HG03558 (cell line): ENCODE data around the gene SIAH2.

Experiments used
- ATAC-seq: cut with Tn5 transposase; IDR thresholded peaks from one replicate; pipeline ENCODE4 v1.9.1; 2021; ENCODE audit warnings: moderate number of reproducible peaks; ENCODE audit not compliant: unreplicated experiment; ENCODE audit errors: extremely low read depth

Gene SIAH2

GRCh38 chr3:150751781-150752263 lies 11.1 kb downstream of the SIAH2 start:
- no peak for ATAC-seq

DNA sequence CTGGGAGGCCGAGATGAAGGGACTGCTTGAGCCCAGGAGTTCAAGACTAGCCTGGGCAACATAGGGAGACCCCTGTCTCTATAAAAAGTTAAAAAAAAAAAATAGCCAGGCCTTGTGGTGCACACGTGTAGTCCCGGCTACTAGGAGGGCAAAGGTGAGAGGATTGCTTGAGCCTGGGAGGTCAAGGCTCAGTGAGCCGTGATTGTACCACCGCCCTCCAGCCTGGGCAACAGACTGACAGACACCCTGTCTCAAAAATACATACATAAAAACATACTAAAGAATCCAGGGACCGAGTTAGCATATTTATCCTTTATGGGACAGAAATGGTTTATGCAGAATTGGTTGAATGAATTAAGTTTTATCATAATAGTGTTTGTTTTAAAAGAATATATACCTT lies 13.7 kb downstream of the SIAH2 start:
- no peak for ATAC-seq

GRCh38 chr3:150748684-150749047 lies 14.3 kb downstream of the SIAH2 start:
- no peak for ATAC-seq

DNA sequence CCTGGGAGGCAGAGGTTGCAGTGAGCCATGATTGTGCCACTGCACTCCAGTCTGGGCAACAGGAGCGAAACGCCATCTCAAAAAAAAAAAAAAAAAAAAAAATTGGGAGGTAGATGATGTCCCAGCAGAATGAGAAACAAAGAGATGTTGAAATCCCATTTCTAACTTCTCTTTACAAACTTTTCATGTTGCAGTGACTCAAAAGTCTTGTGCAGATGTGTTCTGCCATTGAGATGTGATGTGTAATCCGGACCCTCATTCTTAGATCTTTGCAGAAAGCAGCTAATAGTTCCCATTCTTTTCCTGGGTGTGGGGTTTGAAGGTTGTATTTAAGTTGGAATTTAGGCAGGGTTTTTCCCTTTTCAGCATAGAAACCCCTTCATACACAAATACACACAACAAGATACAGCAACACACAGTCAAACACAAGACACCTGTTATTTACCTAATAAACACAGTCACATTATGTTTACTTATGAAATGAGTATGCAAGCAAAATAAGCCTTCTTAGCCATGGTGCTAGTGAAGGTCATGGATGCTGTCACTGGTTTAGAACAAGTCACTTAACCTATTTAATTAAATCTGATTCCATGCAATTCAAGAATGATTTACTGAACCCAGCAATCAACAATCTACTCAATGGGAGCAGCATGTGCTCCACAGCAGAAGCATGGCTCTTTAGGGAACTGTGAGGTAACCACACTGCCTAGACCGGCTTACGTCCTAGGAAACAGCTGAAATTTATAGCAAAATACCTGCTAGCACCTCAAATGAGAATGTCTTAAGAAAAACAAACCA lies 14.9 kb downstream of the SIAH2 start:
- no peak for ATAC-seq

DNA sequence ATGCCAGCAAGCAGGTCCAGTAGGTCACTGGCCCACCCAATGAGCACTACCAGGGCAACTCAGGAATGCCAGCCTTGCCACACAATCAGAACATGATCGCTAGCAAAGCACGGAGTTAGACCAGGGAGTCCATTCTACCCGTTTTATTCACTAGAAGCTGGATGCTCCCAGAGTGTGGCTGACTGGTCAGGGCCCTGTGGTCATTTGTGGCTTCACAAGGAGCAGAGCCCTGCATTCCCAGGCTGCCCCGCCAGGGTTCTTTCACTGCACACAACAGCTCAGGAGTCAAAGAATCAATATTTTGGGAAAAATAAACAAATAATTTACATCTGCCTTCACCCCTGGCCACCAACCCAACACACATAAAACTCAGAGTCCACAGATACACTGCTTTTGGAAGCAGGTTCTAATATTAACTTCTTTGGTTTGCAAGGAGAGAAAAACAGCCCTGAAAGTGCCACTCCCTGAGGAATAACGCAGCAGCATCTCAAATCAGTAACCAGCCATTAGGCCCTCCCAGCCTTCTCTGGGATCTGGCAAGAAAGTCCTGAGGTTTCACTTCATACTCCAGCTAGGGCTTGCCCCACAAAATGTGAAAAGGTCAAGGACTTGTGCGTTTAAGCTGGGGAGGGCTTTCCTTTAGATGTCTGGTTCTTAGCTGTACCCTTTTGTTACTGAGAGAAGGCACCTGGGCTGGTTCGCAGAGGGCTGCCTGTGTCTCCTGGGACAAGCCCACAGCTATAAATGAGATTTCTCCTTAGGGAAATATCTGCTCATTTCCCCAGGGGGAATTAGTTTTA lies 16.0 kb downstream of the SIAH2 start:
- no peak for ATAC-seq

DNA sequence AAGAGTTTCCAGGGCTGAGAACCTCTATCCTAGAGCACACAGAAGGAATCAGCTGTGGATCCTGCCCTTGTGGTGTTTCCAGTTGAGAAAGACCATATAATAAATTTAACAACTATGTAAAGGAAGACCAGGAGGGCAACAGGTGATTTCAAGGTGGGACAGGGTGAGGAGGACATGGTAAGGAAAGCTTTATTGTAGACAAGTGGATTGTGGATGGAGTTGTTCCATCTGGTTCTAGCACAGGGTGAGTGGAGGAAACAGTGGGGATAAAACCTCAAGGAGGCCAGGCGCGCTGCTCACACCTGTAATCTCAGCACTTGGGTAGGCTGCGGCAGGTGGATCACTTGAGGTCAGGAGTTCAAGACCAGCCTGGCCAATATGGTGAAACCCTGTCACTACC lies 17.1 kb downstream of the SIAH2 start:
- no peak for ATAC-seq

- ATAC-seq: no peak
Observed at GRCh38 chr3:150744919-150745211, 18.1 kb downstream of the SIAH2 start.

- ATAC-seq: no peak
Observed at GRCh38 chr3:150744041-150744918, 18.7 kb downstream of the SIAH2 start.

DNA sequence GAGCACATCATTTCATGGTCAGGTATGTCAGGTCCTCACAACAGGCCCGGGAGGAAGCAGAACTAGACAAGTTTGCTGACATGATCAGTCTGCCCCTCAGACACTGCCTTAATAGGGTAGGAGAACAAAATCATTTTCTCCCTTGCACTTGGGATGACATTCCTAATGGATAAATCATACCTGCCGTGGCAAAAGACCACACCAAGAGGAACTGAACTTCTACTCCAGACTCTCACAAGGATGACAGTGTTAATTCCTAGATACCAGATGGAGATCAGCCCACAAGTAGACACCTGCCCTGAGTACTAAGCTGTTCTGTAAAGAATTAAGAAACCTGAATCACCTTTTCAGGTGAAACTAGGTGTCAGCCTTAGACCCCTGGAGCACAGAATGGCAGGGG lies 19.5 kb downstream of the SIAH2 start:
- ATAC-seq: no peak

DNA sequence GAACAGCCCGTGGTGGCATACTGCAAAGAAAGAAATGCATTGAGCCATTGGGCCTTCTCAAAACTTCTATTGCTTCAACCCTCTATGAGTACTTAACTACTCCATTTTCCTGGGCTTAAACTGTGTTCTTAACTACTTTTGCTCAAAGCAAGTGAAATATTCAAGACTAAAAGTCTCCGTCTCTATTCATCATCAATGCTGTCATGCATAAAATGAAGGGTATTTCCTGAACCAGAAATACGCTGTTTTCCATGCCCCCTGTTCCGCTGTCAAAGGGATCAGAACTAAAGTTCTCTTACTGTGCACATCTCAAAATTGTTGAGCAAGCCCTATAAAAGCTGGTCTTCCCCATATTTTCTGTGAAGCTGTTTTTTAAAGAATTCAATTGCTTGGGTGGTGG lies 20.3 kb downstream of the SIAH2 start:
- no peak for ATAC-seq

DNA sequence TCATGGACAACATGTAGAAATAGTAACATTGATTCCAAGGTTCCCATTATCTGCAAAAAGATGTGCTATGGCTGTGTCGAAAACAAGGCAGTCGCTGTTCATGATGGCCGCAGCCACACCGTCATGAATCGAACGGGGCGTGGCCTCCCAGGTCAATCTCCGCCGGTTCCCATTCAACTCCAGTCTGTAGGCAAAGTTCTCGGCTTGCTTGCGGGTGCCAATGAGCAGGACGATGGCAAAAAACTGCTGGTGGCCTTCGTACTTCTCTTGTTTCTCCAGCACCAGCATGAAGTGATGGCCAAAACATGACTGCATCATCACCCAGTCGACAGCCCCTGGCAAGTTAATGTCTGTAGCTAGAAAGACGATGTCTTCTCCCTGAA lies 20.8 kb downstream of the SIAH2 start:
- ATAC-seq: no peak

- ATAC-seq: no peak
Observed at GRCh38 chr3:150741497-150742140, 21.4 kb downstream of the SIAH2 start.

DNA sequence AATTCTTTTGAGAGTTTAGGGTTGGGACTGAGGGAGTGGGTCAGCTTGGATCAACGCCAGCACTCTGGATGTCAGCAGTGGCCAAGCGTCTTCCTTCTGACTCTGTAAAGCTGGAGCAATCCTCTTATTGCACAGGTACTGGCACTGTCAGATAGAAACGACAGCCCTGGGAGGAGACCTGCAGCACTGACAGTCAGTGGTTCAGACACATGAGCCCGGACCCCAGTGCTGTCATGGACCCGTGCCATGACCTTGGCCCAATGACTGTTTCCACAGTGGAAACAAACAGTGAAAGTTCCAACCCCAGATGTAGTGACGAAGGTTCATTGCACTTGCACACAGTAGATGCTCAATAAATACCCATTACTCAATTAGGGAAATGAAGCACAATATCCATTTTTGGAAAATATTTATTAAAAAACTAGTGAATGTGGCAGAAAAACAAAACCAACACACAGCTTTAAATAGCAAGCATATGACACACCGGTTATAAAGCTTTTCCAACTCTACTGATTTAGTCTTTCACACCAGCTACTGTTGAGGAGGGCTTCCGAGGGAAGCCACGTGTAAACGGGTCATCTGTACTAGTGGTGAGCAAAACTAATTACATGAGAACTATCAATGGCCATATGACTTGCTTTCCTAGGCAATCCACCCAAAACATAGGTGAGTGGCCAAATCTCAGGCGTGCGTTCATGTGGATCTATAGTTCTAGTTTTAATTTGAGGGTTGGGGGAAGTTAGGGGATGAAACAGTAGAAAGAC lies 22.1 kb downstream of the SIAH2 start:
- no peak for ATAC-seq

- ATAC-seq: peak; percentile 4
Observed at GRCh38 chr3:150739877-150740645, 22.9 kb downstream of the SIAH2 start.

DNA sequence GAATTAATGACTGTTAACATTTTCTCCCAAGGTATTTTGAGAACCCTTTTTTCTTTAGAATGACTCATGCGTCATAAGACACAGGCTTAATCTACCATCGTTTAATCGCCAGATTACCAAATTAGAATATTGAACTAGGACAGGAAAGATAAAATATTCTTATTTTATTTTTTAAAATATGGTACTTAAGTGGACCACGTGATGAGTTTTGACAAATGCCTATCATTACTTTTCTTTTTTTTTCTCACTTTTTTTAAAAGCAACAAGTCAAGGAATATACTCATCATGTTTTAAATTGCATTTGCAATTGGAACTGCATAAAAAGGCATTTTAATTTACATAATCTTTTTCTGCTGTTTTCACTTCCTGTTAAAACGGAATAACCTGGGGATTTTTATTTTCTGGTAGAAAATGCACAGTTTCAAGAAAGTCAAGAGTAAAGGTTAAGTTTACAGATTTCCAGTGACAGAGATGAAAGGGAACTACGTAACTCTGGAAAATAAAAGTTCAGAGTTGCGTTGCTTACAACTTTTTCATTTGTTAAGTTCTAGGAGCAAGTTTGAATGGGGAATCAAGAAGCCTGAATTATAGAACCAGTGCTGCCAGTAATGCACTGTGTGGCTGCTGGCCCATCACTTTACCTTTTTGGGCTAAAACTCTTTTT lies 23.6 kb downstream of the SIAH2 start:
- ATAC-seq: peak; percentile 21

GRCh38 chr3:150738688-150739087 lies 24.3 kb downstream of the SIAH2 start:
- no peak for ATAC-seq

DNA sequence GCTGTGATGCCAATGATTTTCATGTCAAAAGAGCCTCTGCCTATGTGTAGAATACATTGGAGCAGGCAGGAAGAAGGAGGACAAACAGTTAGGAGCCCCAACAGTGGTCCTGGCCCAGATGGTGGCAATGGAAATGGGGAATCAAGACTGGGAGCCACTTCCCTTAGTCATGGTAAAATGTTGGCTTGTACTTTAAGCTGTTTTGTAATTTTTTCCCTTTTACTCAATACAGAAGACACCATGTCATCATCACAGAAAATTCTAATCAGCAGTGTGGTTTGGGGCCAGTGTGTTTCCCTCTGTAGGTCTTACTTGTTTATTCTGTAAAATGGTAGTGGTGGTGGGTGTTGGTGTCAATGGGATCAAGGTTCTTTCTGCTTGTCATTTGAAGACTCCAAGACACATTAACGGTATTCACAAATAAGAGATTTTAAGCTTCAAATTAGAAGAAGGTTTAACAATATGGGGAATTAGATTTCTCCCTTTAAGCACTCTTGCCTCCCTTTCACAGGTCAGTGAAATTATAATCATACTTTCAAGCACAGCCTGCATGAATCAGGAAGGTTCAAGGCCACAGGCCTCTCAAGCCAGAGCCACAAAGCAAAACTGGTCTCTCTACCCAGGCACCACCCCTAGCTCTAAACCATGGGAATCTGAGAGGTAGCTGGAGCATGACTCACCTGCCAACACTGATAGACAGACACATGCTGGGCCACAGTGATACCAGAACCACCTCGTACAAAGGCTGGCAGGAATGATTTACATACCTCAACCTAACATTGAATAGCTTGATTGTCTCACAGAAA lies 24.9 kb downstream of the SIAH2 start:
- peak; percentile 35 for ATAC-seq
